Activated CD8-positive, alpha-beta T cell treated with anti-CD3 and anti-CD28 coated beads, Interleukin-2, amount 10 ng/mL, durations not matched to agents 7 days and 5 days (primary cell): ENCODE data around the gene MZT1. TPM values are rescaled to one million over a fixed set of nuclear protein-coding genes. Genes with fewer than 3 reads are reported as not detected.
A peak's percentile ranks its signal among the peaks of the same experiment; 100 is the strongest.
"Not testable (repeated sequence)": the region's sequence is repeated elsewhere in the genome, so short reads cannot be mapped to it uniquely, and the experiment has no call there.

Source experiments
- ATAC-seq: fragments of 150-1000 bp; cut with Tn5 transposase; one replicate; pipeline ENCODE4 v1.10.0; 2021; ENCODE audit warnings: moderate library complexity
- CTCF ChIA-PET: fragments of 350-600 bp; sonication (Branson Sonifier 250); formaldehyde crosslinking; loops from one replicate; lab custom pipeline; 2021; ENCODE audit warnings: antibody characterized with exemption; lab: Charles Lee
- POLR2A ChIA-PET: fragments of 350-600 bp; sonication (Branson Sonifier 250); formaldehyde crosslinking; loops from one replicate; lab custom pipeline; 2021; ENCODE audit warnings: antibody characterized with exemption; lab: Charles Lee
- DNase-seq: peaks from one replicate; pipeline ENCODE4 v3.0.0-alpha.2; 2020
- H3K27ac Mint-ChIP-seq: one replicate; pipeline ENCODE4 v1.8.0; 2021; ENCODE audit warnings: mild to moderate bottlenecking, mixed read lengths
- H3K27me3 Mint-ChIP-seq: one replicate; pipeline ENCODE4 v1.8.0; 2021; ENCODE audit warnings: low read depth, mixed read lengths
- H3K36me3 Mint-ChIP-seq: one replicate; pipeline ENCODE4 v1.8.0; 2021; ENCODE audit warnings: low read depth, mixed read lengths
- H3K4me1 Mint-ChIP-seq: one replicate; pipeline ENCODE4 v1.8.0; 2021; ENCODE audit warnings: low read depth, mixed read lengths
- H3K4me3 Mint-ChIP-seq: one replicate; pipeline ENCODE4 v1.8.0; 2021; ENCODE audit warnings: mild to moderate bottlenecking, mixed read lengths
- H3K9me3 Mint-ChIP-seq: one replicate; pipeline ENCODE4 v1.8.0; 2022; ENCODE audit warnings: mixed read lengths; ENCODE audit not compliant: insufficient read depth
- total RNA-seq, 2 experiments: library from RNA; stranded (reverse); gene quantifications; one replicate each; pipeline ENCODE4 v1.2.3, GENCODE V29; 2021

The MZT1 gene
- total RNA-seq, 2 experiments from 2014 or later, result 20.6 to 25.5 TPM

DNA sequence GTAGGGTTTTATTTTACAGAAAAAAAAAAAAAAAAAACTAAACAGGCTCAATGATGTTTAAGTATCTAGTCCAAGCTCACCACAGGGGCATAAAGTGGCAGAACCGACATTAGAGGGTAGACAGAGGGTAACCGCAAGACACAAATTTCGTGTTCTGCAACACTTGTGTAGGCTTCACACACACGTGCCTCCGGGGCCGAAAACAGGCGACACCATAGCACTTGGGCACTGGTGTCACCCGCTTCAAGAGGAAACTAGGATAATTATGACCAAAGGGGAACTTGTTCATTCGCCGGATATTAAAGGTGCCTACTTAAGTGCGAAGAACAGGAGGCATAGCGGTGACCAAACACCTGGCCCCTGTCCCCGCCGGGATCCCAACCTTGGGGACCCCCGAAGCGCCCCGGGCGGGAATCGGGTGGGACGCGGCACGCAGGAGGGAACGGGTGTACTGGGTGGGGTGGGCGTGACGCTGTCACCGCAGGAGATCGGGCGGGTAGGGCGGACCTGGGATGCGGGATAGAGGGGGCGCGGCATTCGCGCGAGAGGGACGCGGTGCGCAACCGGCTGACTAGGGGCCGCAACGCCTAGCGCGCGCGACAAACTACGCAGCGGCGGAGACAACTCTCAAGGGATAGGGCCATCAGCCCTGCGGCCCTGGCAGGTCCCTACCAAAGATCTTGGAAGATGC lies 558 bp downstream of the MZT1 start:
- DNase-seq (peak; percentile 67), ATAC-seq (peak; percentile 49)
- POLR2A ChIA-PET, result interaction anchor here (0.6 kb wide), 1 partner anchor 977 kb away, joined by 3 read pairs; no protein-coding TSS in a partner anchor
- H3K27ac Mint-ChIP-seq, result peak overlapping the region; percentile 92
- H3K4me3 Mint-ChIP-seq, result peak overlapping the region; percentile 94
- CTCF ChIA-PET, result no interaction called here
- H3K36me3 Mint-ChIP-seq, result peaks cover 66% of the 10 kb centered on the region
- H3K4me1 Mint-ChIP-seq, result peaks cover 52% of the 10 kb centered on the region
- H3K27me3 Mint-ChIP-seq, result no peaks in the 10 kb centered on the region
- H3K9me3 Mint-ChIP-seq, result no peaks in the 10 kb centered on the region

DNA sequence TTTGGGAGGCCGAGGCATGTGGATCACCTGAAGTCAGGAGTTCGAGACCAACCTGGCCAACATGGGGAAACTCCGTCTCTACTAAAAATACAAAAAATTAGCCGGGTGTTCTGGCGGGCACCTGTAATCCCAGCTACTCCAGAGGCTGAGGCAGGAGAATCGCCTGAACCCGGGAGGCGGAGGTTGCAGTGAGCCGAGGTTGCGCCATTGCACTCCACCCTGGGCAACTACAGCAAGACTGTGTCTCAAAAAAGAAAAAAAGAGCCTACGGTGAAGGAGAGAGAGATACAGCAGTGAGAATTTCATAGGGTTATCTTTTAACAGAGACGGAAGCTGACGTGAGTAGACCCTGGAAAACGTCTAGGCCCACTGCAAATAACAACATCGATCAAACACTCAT lies 1.2 kb downstream of the MZT1 start:
- peaks cover 66% of the 10 kb centered on the region for H3K36me3 Mint-ChIP-seq
- peak overlapping the region; percentile 94 for H3K4me3 Mint-ChIP-seq
- CTCF ChIA-PET, DNase-seq, ATAC-seq, H3K27me3 Mint-ChIP-seq, H3K9me3 Mint-ChIP-seq: not testable (repeated sequence)
- POLR2A ChIA-PET, result interaction anchor here (0.6 kb wide), 1 partner anchor 977 kb away, joined by 3 read pairs; no protein-coding TSS in a partner anchor
- peak overlapping the region; percentile 84 for H3K27ac Mint-ChIP-seq
- peaks cover 49% of the 10 kb centered on the region for H3K4me1 Mint-ChIP-seq

DNA sequence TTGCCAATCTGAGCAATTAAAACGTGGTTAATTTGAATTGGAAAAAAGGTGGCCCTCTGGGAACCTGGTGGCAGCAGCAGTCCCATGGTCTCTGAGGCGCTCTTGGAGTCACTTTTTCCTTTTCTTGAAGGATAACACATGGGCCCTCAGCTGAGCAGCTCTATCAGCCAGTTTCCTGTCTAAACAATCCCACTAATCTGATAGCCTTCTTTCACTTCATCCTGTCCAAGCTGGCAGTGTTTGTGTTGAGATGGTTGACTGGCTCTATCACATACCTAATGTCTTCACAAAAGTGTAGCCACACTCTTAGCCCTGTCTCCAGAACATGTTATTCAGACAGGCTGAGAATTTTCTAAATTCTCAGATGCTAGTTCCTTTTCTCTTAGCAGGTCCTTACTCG lies 10.7 kb downstream of the MZT1 start:
- Mint-ChIP-seq H3K27ac (no peak overlapping the region), H3K4me3 (no peak overlapping the region), H3K36me3 (peaks cover 82% of the 10 kb centered on the region), H3K4me1 (peaks cover 19% of the 10 kb centered on the region), H3K9me3 (no peaks in the 10 kb centered on the region), H3K27me3 (no peaks in the 10 kb centered on the region)
- ATAC-seq (no peak), DNase-seq (no peak)
- POLR2A ChIA-PET, result no interaction called here
- CTCF ChIA-PET, result no interaction called here

DNA sequence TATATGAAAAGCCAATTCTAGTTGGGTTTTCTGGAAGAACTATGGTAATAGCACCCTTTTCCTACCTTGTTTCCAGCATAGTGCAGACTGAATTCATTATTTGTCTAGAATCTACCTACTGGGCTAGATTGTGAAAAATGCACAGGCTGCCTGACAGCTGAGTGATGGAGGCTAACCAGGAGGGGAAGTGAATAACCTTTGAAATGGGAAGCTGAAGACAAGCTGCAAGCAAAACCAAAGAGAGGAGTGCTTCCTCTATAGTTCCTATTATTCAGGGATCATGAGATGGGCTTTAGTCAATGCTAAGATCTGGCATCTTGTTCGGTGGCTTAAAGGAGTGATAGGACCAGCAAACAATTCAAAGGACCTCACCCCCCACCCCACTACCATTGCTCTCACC lies 26.9 kb downstream of the MZT1 start:
- H3K4me1 Mint-ChIP-seq, result no peaks in the 10 kb centered on the region
- H3K36me3 Mint-ChIP-seq, result peaks cover 1% of the 10 kb centered on the region
- no peak for DNase-seq
- CTCF ChIA-PET, result no interaction called here
- H3K4me3 Mint-ChIP-seq, result no peak overlapping the region
- H3K27ac Mint-ChIP-seq, result no peak overlapping the region
- no peaks in the 10 kb centered on the region for H3K9me3 Mint-ChIP-seq
- no peaks in the 10 kb centered on the region for H3K27me3 Mint-ChIP-seq
- no peak for ATAC-seq
- POLR2A ChIA-PET, result no interaction called here

DNA sequence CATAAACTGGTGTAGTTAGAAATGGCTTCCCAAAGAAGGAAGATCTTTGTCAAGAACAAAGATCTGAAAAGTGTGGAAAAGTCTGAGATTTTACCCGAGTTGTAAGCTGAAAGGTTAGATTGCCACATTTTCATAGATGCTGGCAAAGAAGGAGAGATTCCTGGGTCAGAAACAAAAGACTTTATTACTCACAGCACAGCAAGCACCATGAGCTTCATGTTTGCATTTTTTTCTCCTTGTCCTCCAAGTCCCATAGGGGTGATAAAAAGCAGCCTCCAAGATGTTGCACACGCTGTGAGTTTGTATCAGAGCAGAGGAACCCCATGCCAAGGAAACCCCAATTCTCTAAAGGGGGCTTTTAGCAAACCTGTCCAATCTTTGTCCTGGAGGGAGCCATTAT lies 29.3 kb downstream of the MZT1 start:
- ChIA-PET POLR2A (interaction anchor here (0.6 to 0.7 kb wide), 2 partner anchors 304 to 1239 kb away, joined by 3 read pairs; no protein-coding TSS in a partner anchor), CTCF (no interaction called here)
- no peaks in the 10 kb centered on the region for H3K36me3 Mint-ChIP-seq
- H3K27ac Mint-ChIP-seq, result no peak overlapping the region
- H3K4me3 Mint-ChIP-seq, result no peak overlapping the region
- H3K27me3 Mint-ChIP-seq, result no peaks in the 10 kb centered on the region
- no peaks in the 10 kb centered on the region for H3K9me3 Mint-ChIP-seq
- ATAC-seq (no peak), DNase-seq (no peak)
- no peaks in the 10 kb centered on the region for H3K4me1 Mint-ChIP-seq

DNA sequence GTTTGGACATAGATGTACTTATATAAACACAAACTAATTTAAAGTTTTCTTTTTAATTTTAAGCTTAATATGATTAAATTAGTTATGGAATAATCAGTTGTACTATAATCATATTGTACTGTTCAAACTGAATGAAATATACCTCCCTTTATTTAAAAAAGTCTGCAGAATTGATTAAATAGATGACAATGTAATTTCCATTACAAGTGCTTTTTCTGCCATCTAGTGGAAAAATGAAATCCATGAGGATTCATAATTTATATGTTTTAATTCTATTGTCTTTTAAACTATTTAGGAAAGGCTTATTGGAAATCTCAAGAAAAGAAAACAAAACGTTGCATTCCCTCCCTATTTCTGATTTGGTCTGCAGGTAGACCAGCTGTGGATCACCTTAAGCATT lies 30.9 kb downstream of the MZT1 start:
- ChIA-PET POLR2A (no interaction called here), CTCF (interaction anchor here (1.1 kb wide), 1 partner anchor 53 kb away, joined by 3 read pairs; no protein-coding TSS in a partner anchor)
- no peak for DNase-seq
- H3K27ac Mint-ChIP-seq, result no peak overlapping the region
- H3K9me3 Mint-ChIP-seq, result no peaks in the 10 kb centered on the region
- no peak for ATAC-seq
- H3K36me3 Mint-ChIP-seq, result no peaks in the 10 kb centered on the region
- H3K4me3 Mint-ChIP-seq, result no peak overlapping the region
- H3K4me1 Mint-ChIP-seq, result no peaks in the 10 kb centered on the region
- H3K27me3 Mint-ChIP-seq, result no peaks in the 10 kb centered on the region

DNA sequence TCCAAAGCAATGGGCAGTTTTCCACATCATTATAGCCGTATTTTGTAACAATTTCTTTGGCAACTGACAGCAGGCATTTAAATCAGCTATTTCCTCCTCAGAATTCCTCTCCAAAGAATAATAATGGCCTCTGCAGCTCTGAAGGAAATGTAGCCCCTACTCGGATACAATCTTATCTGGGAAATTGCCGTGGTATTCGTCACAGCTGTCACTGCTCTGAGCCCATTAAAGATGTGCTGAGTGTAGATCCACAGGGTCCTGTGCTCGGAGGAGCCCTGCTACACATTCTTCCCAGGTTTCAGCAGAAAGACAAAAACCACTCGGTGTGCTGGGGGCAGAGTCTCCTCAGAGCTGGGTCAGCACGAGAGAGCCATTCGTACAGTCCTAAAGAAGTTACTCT lies 33.1 kb downstream of the MZT1 start:
- no peaks in the 10 kb centered on the region for H3K9me3 Mint-ChIP-seq
- ChIA-PET CTCF (no interaction called here), POLR2A (no interaction called here)
- H3K27ac Mint-ChIP-seq, result no peak overlapping the region
- no peaks in the 10 kb centered on the region for H3K4me1 Mint-ChIP-seq
- DNase-seq, result no peak
- no peaks in the 10 kb centered on the region for H3K27me3 Mint-ChIP-seq
- H3K36me3 Mint-ChIP-seq, result no peaks in the 10 kb centered on the region
- no peak overlapping the region for H3K4me3 Mint-ChIP-seq
- no peak for ATAC-seq

DNA sequence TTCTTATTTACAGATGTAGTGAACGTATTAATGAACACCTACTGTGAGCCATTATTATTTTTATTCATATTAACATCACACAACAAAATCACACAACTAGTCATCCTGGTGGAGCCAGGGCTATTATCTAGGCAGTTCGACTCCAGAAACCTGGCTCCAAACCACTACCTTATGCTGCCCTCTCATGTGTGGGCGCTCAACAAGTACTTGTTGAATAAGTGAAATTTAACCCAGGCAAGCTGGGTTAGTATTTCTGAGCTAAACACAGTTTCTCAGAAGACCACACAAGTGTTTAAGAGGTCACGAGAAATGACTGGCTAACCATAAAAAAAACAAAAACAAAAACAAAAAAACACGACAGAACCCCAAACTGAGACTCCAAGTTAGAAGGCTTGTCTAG lies 33.6 kb downstream of the MZT1 start:
- H3K4me3 Mint-ChIP-seq, result no peak overlapping the region
- ATAC-seq, result no peak
- no peaks in the 10 kb centered on the region for H3K4me1 Mint-ChIP-seq
- H3K9me3 Mint-ChIP-seq, result no peaks in the 10 kb centered on the region
- ChIA-PET POLR2A (no interaction called here), CTCF (no interaction called here)
- no peak overlapping the region for H3K27ac Mint-ChIP-seq
- no peaks in the 10 kb centered on the region for H3K27me3 Mint-ChIP-seq
- H3K36me3 Mint-ChIP-seq, result no peaks in the 10 kb centered on the region
- no peak for DNase-seq

DNA sequence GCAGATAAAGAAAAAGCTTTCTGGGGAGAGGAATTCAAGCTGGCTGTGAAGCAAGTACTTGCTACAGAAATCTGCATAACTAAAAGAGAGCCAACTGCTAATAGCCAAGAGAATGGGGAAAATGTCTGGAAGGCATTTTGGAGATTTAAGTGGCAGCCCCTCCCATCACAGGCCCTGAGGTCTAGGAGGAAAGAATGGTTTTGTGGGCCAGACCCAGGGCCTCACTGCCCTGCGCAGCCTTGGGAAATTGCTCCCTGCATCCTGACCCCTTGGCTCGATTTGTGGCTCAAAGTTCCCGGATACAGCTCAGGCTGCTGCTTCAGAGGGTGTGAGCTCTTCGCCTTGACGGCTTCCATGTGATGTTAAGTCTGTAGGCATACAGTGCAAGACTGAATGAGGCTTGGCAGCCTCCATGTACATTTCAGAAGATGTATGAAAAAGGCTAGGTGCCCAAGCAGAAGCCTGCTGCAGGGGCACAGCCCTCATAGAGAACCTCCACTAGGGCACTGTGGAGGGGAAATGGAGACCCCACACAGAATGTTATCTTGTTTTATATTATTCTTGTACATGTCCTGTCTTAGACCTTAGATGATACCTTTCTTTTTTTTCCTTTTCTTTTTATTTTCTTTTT lies 34.4 kb downstream of the MZT1 start:
- Mint-ChIP-seq H3K9me3 (no peaks in the 10 kb centered on the region), H3K27ac (no peak overlapping the region), H3K36me3 (no peaks in the 10 kb centered on the region), H3K4me1 (no peaks in the 10 kb centered on the region), H3K27me3 (no peaks in the 10 kb centered on the region), H3K4me3 (no peak overlapping the region)
- ATAC-seq (no peak), DNase-seq (no peak)
- ChIA-PET CTCF (no interaction called here), POLR2A (no interaction called here)

DNA sequence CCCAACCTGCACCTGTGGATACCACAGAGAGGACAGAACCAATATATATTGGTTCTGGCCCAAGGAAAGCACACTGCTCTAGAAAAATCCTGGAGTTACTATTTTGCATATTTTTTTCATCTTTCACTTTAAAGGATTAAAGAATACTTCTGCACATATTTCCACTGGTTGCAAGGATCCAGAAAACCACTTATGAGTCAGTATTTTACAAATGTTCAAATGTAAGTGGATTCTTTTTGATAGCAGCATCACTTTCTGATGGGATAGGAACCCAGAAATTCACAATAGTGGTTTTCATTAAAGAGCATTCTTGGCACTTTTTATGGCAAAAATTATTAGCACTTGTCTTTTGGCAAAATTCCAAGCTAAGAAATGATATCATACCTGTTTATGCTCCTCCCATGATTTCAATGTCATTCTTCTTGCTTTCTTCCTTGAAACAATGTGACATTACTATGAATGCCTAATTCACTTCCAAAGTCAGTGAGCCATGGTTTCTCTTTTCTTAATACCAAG lies 38.2 kb downstream of the MZT1 start:
- Mint-ChIP-seq H3K27me3 (peaks cover 7% of the 10 kb centered on the region), H3K4me3 (no peak overlapping the region), H3K4me1 (no peaks in the 10 kb centered on the region), H3K36me3 (no peaks in the 10 kb centered on the region), H3K27ac (no peak overlapping the region), H3K9me3 (no peaks in the 10 kb centered on the region)
- ChIA-PET POLR2A (no interaction called here), CTCF (no interaction called here)
- ATAC-seq, result no peak
- no peak for DNase-seq

DNA sequence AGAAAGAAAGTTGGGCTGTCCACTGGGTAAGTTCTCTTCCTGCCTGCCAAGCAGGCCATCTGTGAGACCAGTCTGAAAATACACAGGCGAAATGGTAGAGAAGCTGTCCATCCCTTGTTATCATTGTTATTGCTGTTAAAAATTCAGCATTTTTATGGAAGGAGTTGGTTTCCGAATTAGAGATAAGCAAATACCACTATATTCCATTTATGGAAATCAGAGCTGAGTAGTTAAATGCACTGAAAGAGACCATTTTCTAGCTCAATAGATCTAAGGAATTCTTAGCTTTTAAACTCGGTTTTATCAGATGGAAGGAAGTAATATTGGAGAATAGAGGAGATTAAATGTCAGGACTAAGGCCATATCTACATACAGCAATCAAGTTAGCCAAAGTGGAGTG lies 40.7 kb downstream of the MZT1 start:
- no peak overlapping the region for H3K27ac Mint-ChIP-seq
- POLR2A ChIA-PET, result no interaction called here

DNA sequence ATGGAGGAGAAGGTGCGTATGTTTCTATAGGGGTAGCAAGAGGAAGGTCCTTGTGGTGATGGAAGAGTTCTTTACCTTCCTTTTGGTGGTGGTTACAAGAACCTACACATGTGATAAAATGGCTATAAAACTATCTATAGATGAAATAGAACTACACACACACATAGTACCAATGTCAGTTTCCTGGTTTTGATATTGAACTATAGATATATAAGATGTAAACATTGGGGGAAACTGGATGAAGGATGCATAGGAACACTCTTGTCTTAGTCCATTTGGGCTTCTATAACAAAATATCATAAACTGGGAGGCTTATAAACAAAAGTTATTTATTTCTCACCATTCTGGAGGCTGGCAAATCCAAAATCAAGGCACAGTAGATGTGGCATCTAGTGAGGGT lies 47.1 kb downstream of the MZT1 start:
- Mint-ChIP-seq H3K27ac (no peak overlapping the region), H3K4me3 (no peak overlapping the region), H3K4me1 (no peaks in the 10 kb centered on the region), H3K36me3 (no peaks in the 10 kb centered on the region), H3K27me3 (no peaks in the 10 kb centered on the region), H3K9me3 (no peaks in the 10 kb centered on the region)
- DNase-seq (no peak), ATAC-seq (no peak)
- CTCF ChIA-PET, result no interaction called here
- POLR2A ChIA-PET, result interaction anchor here (0.6 kb wide), 1 partner anchor 1253 kb away, joined by 3 read pairs; no protein-coding TSS in a partner anchor

More for the DNA sequence above, 40.7 kb downstream of the MZT1 start:
- CTCF ChIA-PET, result no interaction called here
- Mint-ChIP-seq H3K27me3 (peaks cover 7% of the 10 kb centered on the region), H3K4me1 (no peaks in the 10 kb centered on the region), H3K36me3 (no peaks in the 10 kb centered on the region), H3K9me3 (no peaks in the 10 kb centered on the region), H3K4me3 (no peak overlapping the region)
- no peak for ATAC-seq
- DNase-seq, result no peak
